GM10248 (cell line): ENCODE results near the gene SCLY.
A peak's percentile ranks its signal among the peaks of the same experiment; 100 is the strongest.

Experiments
- CTCF ChIA-PET: fragments of 300-600 bp; sonication (Branson Sonifier 250); formaldehyde crosslinking; extraction: SDS; loops from one replicate; lab custom pipeline; 2021; ENCODE audit warnings: antibody characterized with exemption; lab: Yijun Ruan, JAX
- POLR2A ChIA-PET: fragments of 350-650 bp; sonication (Branson Sonifier 250); formaldehyde crosslinking; extraction: SDS; loops from one replicate; lab custom pipeline; 2020; ENCODE audit warnings: antibody characterized with exemption; lab: Yijun Ruan, JAX
- DNase-seq: peaks from one replicate; pipeline ENCODE4 v3.0.0; 2012; ENCODE audit errors: extremely low spot score
- TF ChIP-seq, protein P1 (sequence below): IDR thresholded peaks from 2 replicates; pipeline ENCODE4 v1.5.1; 2012; ENCODE audit warnings: mild to moderate bottlenecking, low read depth; ENCODE audit errors: extremely low read depth, missing control alignments, control extremely low read depth

SCLY gene

DNA sequence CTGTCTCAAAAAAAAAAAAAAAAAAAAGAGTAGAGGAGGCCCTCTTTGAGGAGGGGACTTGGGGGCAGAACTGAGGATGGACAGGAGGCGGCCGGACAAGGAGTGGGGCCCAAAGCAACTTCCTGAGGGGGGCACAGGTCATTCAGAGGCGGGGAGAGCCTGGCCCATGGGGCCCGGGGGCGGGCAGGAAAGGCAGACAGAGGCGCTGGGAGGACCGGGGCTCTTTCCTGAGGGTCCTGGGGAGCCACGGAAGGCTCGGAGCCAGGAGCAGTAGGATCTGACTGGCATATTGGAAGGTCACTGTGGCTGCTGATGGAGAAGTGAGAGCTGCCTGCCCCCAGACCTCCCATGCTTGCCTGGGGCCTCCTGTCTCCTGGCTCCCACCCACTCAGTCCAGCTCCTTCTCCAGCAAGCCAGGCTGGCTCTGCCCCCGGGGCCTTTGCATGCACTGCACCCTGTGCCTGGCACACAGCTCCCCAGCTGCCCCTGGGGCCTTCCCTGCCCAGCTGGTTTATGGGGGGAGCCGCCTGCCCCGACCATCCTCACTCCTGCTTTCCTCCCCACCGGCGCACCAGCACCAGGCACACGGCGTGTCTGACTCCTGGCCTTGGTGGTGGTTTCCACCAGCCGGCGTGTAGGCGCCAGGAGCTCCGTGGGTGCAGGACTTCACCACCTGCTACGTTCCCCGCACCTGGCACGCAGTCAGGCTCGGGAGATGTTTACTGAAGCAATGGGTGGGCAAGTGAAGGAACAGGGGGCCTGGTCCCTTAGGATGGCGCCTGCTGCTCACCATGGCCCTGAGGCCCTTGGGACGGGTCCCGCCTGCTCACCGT, 44.9 kb downstream of the SCLY start:
- ChIA-PET POLR2A (no interaction called here), CTCF (interaction anchor here (1.2 to 1.6 kb wide), 4 partner anchors 34 to 247 kb away, joined by 3 to 4 read pairs (median 4); no protein-coding TSS in a partner anchor)

DNA sequence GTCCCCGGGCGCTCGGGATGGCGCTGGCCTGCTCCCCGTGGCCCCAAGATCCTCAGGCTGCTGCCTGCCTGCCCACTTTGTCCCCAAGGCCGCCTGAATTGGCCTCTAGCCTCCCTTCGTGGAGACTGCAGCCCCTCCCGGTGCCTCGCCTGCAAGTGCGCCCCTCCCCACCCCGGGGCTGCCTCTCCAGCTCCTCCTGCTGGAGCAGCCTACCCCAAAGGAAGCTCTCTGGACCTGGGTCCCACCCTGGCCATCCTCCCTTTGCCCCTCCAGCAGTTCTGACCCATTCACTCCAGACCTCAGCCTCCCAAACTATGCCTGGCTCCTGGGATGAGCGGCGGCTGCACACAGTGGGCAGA, 45.5 kb downstream of the SCLY start:
- ChIA-PET CTCF (interaction anchor here (1.2 to 1.6 kb wide), 3 partner anchors 138 to 248 kb away, joined by 3 to 4 read pairs (median 3); no protein-coding TSS in a partner anchor), POLR2A (no interaction called here)
- TF ChIP-seq, protein P1, sequence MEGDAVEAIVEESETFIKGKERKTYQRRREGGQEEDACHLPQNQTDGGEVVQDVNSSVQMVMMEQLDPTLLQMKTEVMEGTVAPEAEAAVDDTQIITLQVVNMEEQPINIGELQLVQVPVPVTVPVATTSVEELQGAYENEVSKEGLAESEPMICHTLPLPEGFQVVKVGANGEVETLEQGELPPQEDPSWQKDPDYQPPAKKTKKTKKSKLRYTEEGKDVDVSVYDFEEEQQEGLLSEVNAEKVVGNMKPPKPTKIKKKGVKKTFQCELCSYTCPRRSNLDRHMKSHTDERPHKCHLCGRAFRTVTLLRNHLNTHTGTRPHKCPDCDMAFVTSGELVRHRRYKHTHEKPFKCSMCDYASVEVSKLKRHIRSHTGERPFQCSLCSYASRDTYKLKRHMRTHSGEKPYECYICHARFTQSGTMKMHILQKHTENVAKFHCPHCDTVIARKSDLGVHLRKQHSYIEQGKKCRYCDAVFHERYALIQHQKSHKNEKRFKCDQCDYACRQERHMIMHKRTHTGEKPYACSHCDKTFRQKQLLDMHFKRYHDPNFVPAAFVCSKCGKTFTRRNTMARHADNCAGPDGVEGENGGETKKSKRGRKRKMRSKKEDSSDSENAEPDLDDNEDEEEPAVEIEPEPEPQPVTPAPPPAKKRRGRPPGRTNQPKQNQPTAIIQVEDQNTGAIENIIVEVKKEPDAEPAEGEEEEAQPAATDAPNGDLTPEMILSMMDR: no peak
- DNase-seq: no peak

More for the DNA sequence above, 44.9 kb downstream of the SCLY start:
- TF ChIP-seq, protein P1: no peak
- no peak for DNase-seq

DNA sequence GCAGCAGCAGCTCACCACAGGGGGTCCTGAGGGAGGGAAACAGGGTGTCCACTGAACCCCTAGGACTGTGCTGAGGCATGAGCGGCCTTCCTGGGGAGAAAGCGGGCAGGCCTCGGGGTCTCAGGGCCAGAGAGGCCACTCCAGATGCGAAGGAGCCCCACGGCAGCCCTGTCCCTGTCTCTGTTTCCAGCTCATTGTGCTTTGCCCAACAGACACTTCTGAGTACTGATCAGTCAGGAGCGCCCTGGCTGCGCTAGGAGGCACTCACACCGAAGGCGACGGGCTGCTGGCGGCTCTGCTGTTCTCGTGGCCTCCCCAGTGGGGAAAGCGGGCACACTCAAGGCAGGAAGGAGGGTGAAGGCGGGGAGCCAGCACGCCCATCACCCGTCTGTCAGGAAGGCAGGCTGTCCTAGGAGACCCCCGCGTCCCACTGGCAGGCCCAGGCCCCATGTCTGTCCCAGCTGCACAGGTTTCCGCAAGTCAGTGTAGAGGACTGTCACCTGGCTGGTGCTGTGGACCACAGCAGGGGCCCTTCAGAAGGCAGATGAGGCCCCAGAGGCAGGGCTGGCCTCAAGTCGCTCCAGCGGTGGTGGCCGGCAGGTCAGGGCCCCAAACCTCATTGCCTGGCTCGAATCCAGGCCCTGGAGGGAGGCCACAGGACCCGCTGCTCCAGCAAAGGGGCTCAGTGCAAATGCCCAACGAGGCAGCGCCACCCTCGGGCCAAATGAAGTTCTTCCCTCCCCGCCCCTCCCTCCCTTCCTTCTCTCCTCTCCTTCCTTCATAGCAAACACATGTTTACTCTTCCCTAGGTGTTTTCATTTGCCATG, 46.1 kb downstream of the SCLY start:
- ChIA-PET CTCF (interaction anchor here (1.2 to 1.6 kb wide), 3 partner anchors 139 to 249 kb away, joined by 3 to 4 read pairs (median 3); no protein-coding TSS in a partner anchor), POLR2A (no interaction called here)
- no peak for DNase-seq
- TF ChIP-seq, protein P1: no peak

DNA sequence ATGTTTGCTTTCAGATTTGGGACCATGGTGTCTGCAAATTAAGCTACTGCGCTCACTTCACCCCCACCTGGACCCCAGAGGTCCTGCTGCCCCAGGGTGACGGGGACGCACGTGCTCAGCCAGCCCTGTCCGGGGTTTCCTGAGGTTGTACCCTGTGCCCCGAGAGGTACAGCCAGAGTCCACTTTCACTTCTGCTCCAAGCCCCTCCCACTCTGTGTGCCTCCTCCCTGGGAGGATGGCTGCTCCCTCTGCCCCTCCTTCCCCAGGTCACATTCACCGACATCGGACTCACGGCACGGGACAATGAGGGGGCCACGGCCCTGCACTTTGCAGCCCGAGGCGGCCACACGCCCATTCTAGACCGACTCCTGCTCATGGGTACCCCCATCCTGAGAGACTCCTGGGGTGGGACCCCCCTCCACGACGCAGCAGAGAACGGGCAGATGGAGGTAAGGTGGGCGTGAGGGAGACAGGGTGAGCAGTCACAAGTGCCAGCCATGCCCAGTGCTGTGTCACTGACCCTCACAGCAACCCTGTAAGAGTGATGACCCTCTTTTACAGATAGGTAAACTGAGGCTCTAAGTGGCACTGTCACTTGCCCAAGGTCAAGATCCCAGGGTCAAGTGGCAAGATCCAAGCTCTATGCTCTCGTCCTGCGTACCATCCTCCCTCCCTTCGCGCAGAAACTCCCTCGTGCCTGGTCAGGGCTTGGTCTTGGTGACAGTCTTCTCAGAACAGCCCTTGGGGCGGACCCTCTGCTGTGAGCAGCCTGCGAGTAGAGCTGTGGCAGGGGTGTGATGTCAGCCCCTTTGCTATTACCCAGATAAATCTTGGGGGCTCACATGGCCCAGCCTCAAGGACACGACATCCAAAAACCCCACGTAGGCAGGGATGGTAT, 47.0 kb downstream of the SCLY start:
- ChIA-PET CTCF (interaction anchor here (1.6 to 1.7 kb wide), 3 partner anchors 140 to 249 kb away, joined by 3 to 4 read pairs (median 4); no protein-coding TSS in a partner anchor), POLR2A (no interaction called here)
- TF ChIP-seq, protein P1: no peak
- DNase-seq: peak; percentile 78

DNA sequence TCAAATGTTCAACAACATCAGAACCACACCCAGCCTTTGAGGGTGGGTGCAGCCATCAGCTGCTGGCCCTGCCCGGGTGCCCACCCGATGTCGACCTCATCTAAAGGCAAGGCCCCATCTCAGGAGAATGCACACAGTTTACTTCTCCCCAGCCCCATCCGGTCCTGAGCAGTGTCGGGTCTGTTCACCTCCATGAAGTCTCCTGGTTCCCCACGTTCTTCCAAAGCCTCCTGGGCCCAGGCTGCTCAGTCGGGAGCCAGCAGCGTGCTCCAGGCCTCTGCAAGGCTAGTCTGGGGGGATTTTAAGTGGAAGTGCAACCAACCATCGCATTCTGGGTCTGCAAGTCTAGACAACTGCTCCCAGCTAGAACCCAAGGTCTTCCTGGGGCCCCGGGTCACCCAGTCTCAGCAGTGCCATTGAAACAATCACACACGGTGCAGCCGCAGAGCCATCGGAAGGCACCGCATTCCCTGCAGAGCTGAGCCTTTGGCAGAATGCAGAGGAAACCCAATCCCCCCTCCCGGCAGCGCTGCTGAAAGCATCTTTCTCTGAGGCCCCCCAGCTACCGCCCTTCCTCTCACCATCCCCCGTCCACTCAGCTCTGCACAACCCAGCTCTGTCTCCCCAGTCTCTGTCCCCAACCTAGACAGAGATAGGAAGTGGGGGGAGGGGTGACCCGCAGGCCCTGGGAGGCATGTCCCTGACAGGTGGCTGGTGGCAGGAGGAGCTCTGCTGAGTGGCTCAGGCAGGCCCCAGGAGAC, 47.8 kb downstream of the SCLY start:
- TF ChIP-seq, protein P1: no peak
- no peak for DNase-seq
- ChIA-PET CTCF (interaction anchor here (1.0 to 1.7 kb wide), 3 partner anchors 10 to 250 kb away, joined by 3 to 4 read pairs (median 4); no protein-coding TSS in a partner anchor), POLR2A (interaction anchor here (0.5 kb wide), 1 partner anchor 174 kb away, joined by 4 read pairs; no protein-coding TSS in a partner anchor)
